Pericardium fibroblast (primary cell): ENCODE data around the gene CD180. TPM values are rescaled to one million over a fixed set of nuclear protein-coding genes. Genes with fewer than 3 reads are reported as not detected.

Source experiments
- total RNA-seq: library from RNA; depleted of rRNA; stranded (reverse); fragments of >200 nt; gene quantifications from 2 replicates; pipeline ENCODE4 v1.2.3, GENCODE V29; 2015

Gene CD180
- total RNA-seq, result 0.12 TPM in 1 of 2 replicates, not detected in the other

DNA sequence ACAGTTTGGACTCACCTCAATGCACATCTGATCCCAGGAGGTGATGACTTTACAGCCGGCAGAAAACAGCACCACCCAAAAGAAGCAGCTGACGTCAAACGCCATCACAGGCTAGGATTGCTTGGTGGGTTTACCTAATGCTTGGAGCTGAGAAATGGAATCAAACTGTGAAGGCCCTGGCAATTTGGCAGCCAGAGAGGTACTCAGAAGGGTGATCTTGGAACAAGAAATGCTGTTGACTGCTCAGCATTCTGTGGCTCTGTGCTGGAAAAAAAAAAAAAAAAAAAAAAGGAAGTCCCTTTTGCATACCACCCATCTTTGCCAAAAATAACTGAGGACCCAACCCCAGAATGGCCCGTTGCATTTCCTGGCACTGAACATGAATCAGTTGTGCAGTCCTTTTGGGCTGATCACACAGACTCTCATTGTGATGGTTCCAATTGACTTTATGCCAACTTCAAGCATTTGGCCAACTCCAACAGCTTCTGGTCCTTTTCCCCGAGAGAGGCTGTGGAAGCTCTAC lies at the start of gene CD180:
Gene CD180 (minus strand): TSS at position 263 of the 523 bp plus-strand sequence. CDS start 158 bp downstream, at position 105.

